ENCODE data around the gene SHOC1.
"Not testable (repeated sequence)": the region's sequence is repeated elsewhere in the genome, so short reads cannot be mapped to it uniquely, and the experiment has no call there.

The SHOC1 gene

DNA sequence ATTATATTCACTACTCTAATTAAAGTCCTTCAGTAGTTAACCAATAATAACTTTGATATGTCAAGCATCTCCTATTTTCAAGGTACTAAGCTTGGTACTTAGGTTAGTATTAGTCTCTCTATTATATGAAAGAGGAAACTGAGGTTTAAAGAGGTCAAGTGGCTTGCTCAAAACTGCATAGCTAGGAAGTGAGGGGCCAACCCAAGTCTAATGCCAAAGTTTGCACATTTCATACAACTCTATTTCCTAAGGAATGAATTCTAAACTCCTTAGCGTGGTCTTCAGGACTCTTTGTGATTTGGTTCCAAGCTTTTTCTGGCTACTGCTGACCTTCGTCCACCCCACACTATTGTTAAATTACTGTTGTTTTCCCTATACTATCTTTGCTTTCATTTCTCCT lies 9.9 kb upstream of the SHOC1 start:
- no peak for DNase-seq

DNA sequence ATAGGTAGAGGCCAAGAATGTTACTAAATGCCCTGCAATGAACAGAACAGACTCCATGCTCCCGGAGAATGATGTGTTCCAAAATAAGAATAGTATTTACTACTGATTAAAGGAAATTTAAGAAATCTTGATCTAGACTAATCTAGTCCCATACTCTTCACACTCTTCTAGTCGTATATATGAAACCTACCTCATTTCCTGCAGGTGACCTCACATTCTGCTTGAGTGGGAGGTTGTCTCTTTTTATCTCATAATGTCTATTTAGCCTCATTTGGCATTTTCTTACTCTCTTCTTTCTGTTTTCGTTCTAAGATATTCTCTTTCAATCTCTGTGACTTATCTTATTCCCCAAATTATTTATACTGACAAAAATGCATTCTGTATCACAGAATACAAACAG lies 9.2 kb upstream of the SHOC1 start:
- no peak for DNase-seq

DNA sequence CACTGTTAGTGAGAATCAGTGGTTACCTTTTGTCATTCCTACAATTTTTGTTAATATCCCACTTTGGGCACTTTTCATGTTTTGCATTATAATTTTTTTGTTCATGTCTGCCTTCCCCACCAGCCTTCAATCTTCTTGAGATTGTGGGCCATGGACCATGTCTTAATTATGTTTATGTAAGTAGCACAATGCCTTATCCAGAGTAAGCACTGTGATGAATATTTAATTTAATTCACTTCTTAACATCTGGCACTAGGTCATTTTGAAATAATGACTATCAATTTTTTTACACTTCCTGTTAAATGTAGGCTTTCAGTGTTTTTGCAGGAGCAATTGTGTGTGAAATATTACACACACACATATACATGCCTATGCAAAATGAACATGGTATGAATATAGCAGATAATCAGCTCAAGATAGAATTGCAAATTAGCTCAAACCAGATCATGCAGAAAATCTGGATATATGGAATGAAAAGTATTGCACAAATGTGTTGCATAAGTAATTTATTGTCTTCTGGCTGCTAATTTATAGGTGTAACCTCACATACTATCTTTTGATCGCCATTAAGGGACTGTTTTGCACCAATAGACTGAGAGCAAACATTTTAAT lies 5.3 kb upstream of the SHOC1 start:
- DNase-seq = no peak

DNA sequence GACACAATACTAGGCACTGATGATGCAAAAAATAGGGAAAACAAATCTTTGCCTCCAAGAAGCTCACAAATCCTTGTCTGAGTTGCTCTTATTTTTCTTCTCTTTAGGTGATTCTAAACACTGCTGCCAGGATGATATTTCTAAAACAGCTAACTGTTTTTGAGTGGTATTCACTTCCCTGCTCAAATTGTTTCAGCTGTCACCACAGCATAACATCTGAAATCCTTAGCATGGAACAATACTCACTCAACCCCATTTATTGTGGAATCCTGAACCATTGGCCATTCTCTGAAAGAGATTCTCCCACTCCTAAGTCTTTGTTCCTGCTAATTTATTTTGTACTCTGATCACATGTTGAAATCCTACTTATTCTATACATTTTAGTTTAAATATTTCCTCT lies 4.8 kb upstream of the SHOC1 start:
- no peak for DNase-seq

DNA sequence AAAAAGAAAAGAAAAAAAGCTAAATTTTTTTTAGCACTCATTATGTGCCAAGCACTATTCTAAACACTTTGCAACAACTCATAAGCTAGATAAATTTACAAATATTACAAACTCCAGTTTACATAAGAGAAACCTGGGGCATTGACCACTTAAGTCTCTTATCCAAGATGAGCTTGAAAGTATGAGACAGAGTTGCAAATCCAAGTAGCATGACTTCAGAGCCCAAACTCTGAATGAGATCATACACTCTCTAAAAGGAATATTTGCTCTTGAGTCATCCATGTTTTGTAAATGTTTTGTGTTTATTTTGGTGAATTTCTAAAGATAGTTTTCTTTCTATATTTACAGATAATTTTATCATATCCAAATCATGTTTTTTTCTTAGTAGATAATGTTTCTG lies 4.0 kb upstream of the SHOC1 start:
- DNase-seq = no peak

DNA sequence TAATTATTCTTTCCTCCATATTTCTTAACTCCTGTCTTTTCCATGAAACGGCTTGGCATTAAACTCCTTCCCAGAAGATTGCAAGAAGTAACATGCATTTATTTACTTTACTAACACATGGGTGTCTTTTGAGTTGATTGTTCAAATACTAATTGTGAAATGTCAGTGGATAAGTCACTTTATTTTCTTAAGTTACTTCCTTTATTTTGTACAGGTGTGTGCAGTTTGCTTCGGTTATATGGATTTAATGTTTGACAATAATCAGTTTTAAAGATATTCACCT lies 761 bp upstream of the SHOC1 start:
- DNase-seq = no peak

DNA sequence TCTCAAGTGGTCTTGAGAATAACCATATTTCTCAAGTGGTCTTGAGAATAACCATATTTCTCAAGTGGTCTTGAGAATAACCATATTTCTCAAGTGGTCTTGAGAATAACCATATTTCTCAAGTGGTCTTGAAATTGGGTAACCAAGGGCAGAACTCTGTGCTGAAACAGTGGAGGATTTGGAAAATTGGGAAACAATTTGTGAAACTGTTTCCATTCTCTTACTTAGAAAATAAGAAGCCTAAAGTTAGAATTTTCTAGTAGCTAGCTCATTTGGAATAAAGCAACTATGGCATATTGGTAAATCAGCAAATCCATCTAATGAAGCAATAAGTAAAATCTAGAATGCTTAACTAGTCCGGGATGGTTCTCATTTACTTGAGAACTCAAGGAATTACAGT lies 2.9 kb downstream of the SHOC1 start:
- DNase-seq = not testable (repeated sequence)

DNA sequence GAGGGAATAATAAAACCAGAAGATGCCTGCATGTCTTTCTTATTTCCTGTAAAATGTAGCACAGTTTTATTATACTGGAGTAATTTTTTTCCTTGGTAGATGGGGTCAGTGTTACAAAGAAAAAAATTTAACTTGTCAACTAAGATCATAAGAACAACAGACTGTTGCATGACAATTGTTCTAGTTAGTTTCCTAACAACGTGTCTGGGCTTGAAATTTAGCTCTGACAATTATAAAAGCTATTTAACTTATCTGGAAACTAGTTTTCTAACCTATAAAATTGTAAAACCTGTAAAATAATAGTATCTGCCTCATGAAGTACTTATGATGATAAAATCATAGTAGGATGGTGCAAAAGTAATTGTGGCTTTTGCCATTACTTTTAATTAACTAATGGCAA lies 4.9 kb downstream of the SHOC1 start:
- no peak for DNase-seq

DNA sequence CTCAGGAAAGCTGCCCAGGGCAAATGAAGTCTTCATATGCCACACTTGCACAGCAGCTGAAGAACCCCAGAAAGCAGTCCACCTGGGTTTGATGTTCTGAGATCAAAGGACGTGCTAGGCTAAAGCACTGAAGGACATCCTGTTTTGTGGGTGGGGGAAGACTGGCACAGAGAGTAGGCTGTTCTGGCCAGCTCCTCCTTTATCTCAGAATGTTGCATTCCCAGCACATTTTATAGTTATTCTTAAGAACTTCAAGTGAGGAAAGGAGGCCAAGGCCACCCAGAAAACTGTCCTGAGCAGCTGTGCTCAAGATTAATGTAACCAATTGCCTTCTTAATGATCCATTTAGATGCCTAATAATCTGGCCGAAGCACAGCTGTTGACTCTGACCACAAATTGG lies 10.9 kb downstream of the SHOC1 start:
- no peak for DNase-seq

DNA sequence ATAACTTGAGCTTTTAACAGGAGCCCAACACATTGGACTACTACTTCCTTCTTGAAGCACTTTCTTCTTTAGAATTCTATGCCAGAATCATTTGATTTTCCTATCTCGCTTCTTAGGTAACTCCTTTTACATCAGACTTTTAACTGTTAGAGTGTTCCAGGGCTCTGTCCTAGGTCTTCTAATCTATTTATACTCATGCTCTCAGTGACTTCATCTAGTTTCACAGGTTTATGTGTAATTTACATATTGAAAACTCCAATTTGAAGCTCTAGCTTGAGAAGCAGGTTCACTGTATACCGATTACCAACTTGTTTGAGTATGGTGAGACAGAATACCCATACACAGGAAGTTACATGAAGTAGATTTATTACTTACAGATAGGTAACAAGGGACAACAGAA lies 11.3 kb downstream of the SHOC1 start:
- DNase-seq = no peak

DNA sequence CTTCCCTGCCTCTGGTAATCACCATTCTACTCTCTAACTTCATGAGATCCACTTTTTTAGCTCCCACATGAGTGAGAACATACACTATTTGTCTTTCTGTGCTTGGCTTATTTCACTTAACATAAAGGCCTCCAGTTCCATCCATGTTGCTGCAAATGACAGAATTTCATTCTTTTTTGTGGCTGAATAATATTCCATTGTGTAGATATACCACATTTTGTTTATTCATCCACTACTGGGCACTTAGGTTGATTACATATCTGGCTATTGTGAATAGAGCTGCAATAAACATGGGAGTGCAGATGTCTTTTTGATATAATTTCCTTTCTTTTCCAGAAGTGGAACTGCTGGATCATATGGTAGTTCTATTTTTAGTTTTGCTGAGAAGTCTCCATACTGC lies 28.7 kb downstream of the SHOC1 start:
- no peak for DNase-seq

DNA sequence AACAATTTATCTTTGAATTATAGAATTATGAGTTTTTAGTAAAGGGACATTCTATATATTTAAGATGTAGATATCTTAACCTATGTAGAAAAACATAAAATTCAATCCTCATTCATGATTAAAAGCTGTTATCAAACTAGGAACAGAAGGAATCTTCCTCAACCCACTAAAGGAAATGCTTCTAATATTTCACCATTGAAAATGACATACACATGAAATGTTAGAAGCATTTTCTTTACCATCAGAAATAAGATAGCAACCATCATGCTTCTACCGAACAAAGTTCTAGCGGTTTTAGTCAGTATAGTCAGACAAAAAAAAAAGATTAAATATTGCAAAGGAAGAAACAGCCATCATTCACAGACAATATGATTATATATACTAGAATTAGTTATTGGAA lies 32.2 kb downstream of the SHOC1 start:
- no peak for DNase-seq

DNA sequence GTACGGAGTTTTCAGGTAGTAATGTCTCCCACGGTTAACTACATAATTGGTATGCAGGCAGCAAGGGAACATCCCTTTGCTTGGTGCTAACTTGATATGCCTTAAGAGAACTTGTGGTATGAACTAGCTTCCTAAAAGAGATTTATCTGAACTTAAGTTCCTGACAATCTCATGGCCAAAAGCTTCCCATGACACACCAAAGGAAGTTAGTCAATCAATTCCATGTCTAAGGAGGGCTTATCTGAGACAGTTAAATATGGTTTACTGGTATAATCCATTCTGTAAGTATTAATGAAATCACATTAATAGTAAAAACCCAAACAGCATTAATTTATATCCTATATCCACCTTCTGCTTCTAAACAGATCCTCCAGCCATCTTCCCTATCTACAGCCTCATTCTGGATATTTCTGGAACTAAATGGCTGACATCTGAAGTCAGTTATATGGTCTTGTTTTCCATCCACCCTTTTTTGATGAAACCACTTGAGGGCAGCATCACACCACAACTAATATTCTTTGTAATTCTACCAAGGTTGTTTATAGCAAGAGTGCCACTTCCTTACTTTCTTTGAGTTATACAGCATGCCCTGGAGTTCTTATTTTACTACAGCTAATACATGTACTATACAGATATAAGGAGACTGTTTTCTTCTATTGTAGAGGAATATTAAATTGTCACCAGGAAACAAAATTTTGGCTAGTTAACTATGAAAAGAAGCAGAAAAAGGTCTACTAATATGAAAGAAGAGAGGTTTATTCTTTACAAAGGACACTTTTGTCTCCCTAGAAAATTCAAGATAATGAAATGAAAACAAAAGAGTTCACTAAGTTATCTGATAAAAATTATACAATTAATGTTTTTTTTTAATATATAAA lies 34.7 kb downstream of the SHOC1 start:
- peak; percentile 52 for DNase-seq

DNA sequence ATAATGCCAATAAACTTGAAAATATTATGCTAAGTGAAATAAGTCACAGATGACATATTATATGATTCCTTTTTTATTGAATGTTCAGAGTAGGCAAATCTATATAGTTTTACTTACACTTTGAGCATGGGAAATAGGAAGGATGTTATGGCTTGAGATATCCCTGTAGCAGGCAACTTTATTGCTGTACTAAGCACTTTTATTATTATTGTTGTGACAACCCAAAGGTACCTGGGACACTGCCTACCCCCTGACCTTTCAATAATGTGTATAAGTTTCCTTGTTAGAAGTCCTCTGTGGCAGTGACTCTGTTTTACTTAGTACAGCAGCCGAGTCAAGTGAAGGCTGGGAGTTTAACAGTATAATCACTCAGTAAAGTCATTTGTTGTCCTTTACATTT lies 39.9 kb downstream of the SHOC1 start:
- no peak for DNase-seq

DNA sequence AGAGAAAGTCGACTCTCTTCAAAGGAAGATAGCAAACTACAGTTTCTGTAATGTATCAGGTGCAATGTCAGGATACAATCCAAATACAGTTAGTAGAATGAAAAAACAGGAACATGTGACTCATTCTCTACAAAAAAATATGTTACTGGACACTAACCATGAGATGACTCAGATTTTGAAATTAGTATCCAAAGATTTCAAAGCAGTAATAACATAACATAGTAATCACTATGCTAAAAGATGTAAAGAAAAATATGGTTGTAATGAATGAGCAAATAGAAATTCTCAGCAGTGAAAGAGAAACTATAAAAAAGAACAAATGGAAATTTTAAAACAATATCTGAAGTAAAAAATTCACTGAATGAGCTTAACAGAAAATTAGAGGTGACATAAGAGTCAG lies 42.3 kb downstream of the SHOC1 start:
- DNase-seq = no peak

All from NCI-H1105 (cell line).